GM12891 (cell line): Measurements from ENCODE around the gene GPR18.

Experiments used
- POLR2A ChIP-seq: IDR thresholded peaks from 2 replicates; pipeline ENCODE4 v1.6.1; 2011; ENCODE audit warnings: low read depth, low read length, control low read depth
- POLR2AphosphoS5 ChIP-seq: IDR thresholded peaks from 2 replicates; pipeline ENCODE4 v1.6.1; 2011; ENCODE audit warnings: low read depth, low read length, control low read depth

- TF ChIP-seq POLR2AphosphoS5 (0 out of 2 replicates have a peak, but pooled peaks have one; percentile 12), POLR2A (no peak)
These were observed 47.4 kb upstream of the GPR18 start for GRCh38 chr13:99305566-99305965.
